ENCODE results near the gene MCM6.
"Not testable (repeated sequence)": the region's sequence is repeated elsewhere in the genome, so short reads cannot be mapped to it uniquely, and the experiment has no call there.

MCM6 gene

GRCh38 chr2:135821190-135821589 lies 55.1 kb downstream of the MCM6 start:
- DNase-seq (ENCODE audit: low spot score), result no peak

- no peak for DNase-seq (ENCODE audit: low spot score)
These were observed 56.1 kb downstream of the MCM6 start for GRCh38 chr2:135820003-135820618.

GRCh38 chr2:135818937-135819610 lies 57.2 kb downstream of the MCM6 start:
- peak; percentile 22 for DNase-seq (ENCODE audit: low spot score)

- no peak for DNase-seq (ENCODE audit: low spot score)
These were observed 58.3 kb downstream of the MCM6 start for GRCh38 chr2:135817951-135818350.

- DNase-seq (ENCODE audit: low spot score), result no peak
These were observed 58.8 kb downstream of the MCM6 start for GRCh38 chr2:135817466-135817865.

- no peak for DNase-seq (ENCODE audit: low spot score)
These were observed 61.0 kb downstream of the MCM6 start for GRCh38 chr2:135815269-135815668.

GRCh38 chr2:135812907-135813511 lies 63.2 kb downstream of the MCM6 start:
- DNase-seq (ENCODE audit: low spot score), result no peak

GRCh38 chr2:135807874-135808273 lies 68.4 kb downstream of the MCM6 start:
- DNase-seq (ENCODE audit: low spot score), result not testable (repeated sequence)

- DNase-seq (ENCODE audit: low spot score), result no peak
These were observed 73.0 kb downstream of the MCM6 start for GRCh38 chr2:135803278-135803677.

GRCh38 chr2:135802350-135802749 lies 73.9 kb downstream of the MCM6 start:
- DNase-seq (ENCODE audit: low spot score), result no peak

- DNase-seq (ENCODE audit: low spot score), result no peak
These were observed 75.5 kb downstream of the MCM6 start for GRCh38 chr2:135800513-135801460.

- peak; percentile 31 for DNase-seq (ENCODE audit: low spot score)
These were observed 76.5 kb downstream of the MCM6 start for GRCh38 chr2:135799738-135800137.

GRCh38 chr2:135798762-135799161 lies 77.5 kb downstream of the MCM6 start:
- DNase-seq (ENCODE audit: low spot score), result peak; percentile 53

- no peak for DNase-seq (ENCODE audit: low spot score)
These were observed 78.0 kb downstream of the MCM6 start for GRCh38 chr2:135798275-135798705.

GRCh38 chr2:135797497-135798274 lies 78.6 kb downstream of the MCM6 start:
- peak; percentile 88 for DNase-seq (ENCODE audit: low spot score)

GRCh38 chr2:135796606-135797005 lies 79.6 kb downstream of the MCM6 start:
- DNase-seq (ENCODE audit: low spot score), result no peak

GRCh38 chr2:135795641-135796040 lies 80.6 kb downstream of the MCM6 start:
- not testable (repeated sequence) for DNase-seq (ENCODE audit: low spot score)

- no peak for DNase-seq (ENCODE audit: low spot score)
These were observed 83.7 kb downstream of the MCM6 start for GRCh38 chr2:135792401-135793150.

- no peak for DNase-seq (ENCODE audit: low spot score)
These were observed 84.6 kb downstream of the MCM6 start for GRCh38 chr2:135791418-135792190.

- no peak for DNase-seq (ENCODE audit: low spot score)
These were observed 85.8 kb downstream of the MCM6 start for GRCh38 chr2:135790423-135790822.
